GM10847 (cell line): ENCODE results near the gene ME1.

Experiments
- POLR2A ChIP-seq: IDR thresholded peaks from 2 replicates; pipeline ENCODE4 v1.6.1; 2011; ENCODE audit not compliant: insufficient read length; ENCODE audit errors: extremely low read depth

ME1 gene

GRCh38 chr6:83308833-83309232 lies 122.0 kb downstream of the ME1 start:
- no peak for TF ChIP-seq POLR2A

- TF ChIP-seq POLR2A, result no peak
Measured at GRCh38 chr6:83307849-83308248, 123.0 kb downstream of the ME1 start.

- TF ChIP-seq POLR2A, result no peak
Measured at GRCh38 chr6:83303426-83303825, 127.4 kb downstream of the ME1 start.

- TF ChIP-seq POLR2A, result no peak
Measured at GRCh38 chr6:83294676-83295075, 136.2 kb downstream of the ME1 start.

- no peak for TF ChIP-seq POLR2A
Measured at GRCh38 chr6:83292900-83293843, 137.7 kb downstream of the ME1 start.

- no peak for TF ChIP-seq POLR2A
Measured at GRCh38 chr6:83285917-83286316, 144.9 kb downstream of the ME1 start.

GRCh38 chr6:83273596-83273995 lies 157.3 kb downstream of the ME1 start:
- no peak for TF ChIP-seq POLR2A

- TF ChIP-seq POLR2A, result no peak
Measured at GRCh38 chr6:83270971-83271719, 159.7 kb downstream of the ME1 start.

- TF ChIP-seq POLR2A, result no peak
Measured at GRCh38 chr6:83265384-83265783, 165.5 kb downstream of the ME1 start.

- TF ChIP-seq POLR2A, result no peak
Measured at GRCh38 chr6:83260577-83260976, 170.3 kb downstream of the ME1 start.

GRCh38 chr6:83258517-83258916 lies 172.3 kb downstream of the ME1 start:
- no peak for TF ChIP-seq POLR2A

- no peak for TF ChIP-seq POLR2A
Measured at GRCh38 chr6:83257791-83258190, 173.1 kb downstream of the ME1 start.

- no peak for TF ChIP-seq POLR2A
Measured at GRCh38 chr6:83252719-83253118, 178.1 kb downstream of the ME1 start.

- no peak for TF ChIP-seq POLR2A
Measured at GRCh38 chr6:83250235-83250634, 180.6 kb downstream of the ME1 start.

GRCh38 chr6:83247471-83247870 lies 183.4 kb downstream of the ME1 start:
- no peak for TF ChIP-seq POLR2A

- TF ChIP-seq POLR2A, result no peak
Measured at GRCh38 chr6:83231146-83231545, 199.7 kb downstream of the ME1 start.
